Mesenchymal stem cell (in vitro differentiated cells and primary cell): ENCODE results near the gene TET1.

Experiments used
- DNase-seq: peaks from one replicate; pipeline ENCODE4 v3.0.0-alpha.2; 2013
- H2AFZ ChIP-seq: one replicate; pipeline ENCODE4 v1.6.1; 2013; ENCODE audit warnings: low read depth, mild to moderate bottlenecking, control low read depth, inconsistent platforms, low read length, moderate library complexity
- H2AK5ac ChIP-seq: 2 replicates; pipeline ENCODE4 v1.6.1; 2013; ENCODE audit warnings: low read length, moderate library complexity, mild to moderate bottlenecking, inconsistent platforms; ENCODE audit not compliant: severe bottlenecking
- H2BK120ac ChIP-seq: one replicate; pipeline ENCODE4 v1.6.1; 2013; ENCODE audit warnings: low read depth, mild to moderate bottlenecking, inconsistent platforms, low read length, moderate library complexity
- H2BK12ac ChIP-seq, 2 experiments: one replicate each; pipeline ENCODE4 v1.6.1; 2013; ENCODE audit warnings: inconsistent platforms in 2 of 2, low read length in 2 of 2, mild to moderate bottlenecking in 2 of 2, moderate library complexity in 2 of 2, control low read depth in 1 of 2
- H2BK15ac ChIP-seq: one replicate; pipeline ENCODE4 v1.6.1; 2013; ENCODE audit warnings: mild to moderate bottlenecking, low read depth, inconsistent platforms; ENCODE audit not compliant: poor library complexity, severe bottlenecking
- H2BK5ac ChIP-seq: 2 replicates; pipeline ENCODE4 v1.6.1; 2013; ENCODE audit warnings: low read depth, mild to moderate bottlenecking, low read length, control low read depth, inconsistent platforms; ENCODE audit not compliant: poor library complexity, severe bottlenecking
- H3K14ac ChIP-seq, 2 experiments: one replicate each; pipeline ENCODE4 v1.6.1; 2013; ENCODE audit warnings: inconsistent platforms in 2 of 2, low read length in 2 of 2, control low read depth in 1 of 2, mild to moderate bottlenecking in 1 of 2, moderate library complexity in 1 of 2
- H3K18ac ChIP-seq, 2 experiments: one replicate each; pipeline ENCODE4 v1.6.1; 2013; ENCODE audit warnings: inconsistent platforms in 2 of 2, low read length in 2 of 2, control low read depth in 1 of 2, low read depth in 1 of 2, mild to moderate bottlenecking in 1 of 2
- H3K23ac ChIP-seq, 2 experiments: one replicate each; pipeline ENCODE4 v1.6.1; 2013; ENCODE audit warnings: inconsistent platforms in 2 of 2, low read length in 2 of 2, mild to moderate bottlenecking in 2 of 2, moderate library complexity in 2 of 2, control low read depth in 1 of 2
- H3K27ac ChIP-seq: 2 replicates; pipeline ENCODE4 v1.5.1; 2013; ENCODE audit warnings: mild to moderate bottlenecking, moderate library complexity, low read length, control low read depth, inconsistent platforms; ENCODE audit not compliant: poor library complexity, severe bottlenecking
- H3K27me3 ChIP-seq, 2 experiments: 2 replicates each; pipeline versions ENCODE4 v1.6.1 to v1.7.0; 2013; ENCODE audit warnings: low read length in 2 of 2, mild to moderate bottlenecking in 2 of 2, moderate library complexity in 2 of 2, control low read depth in 1 of 2, inconsistent platforms in 1 of 2; ENCODE audit not compliant: control insufficient read depth in 1 of 2, insufficient read depth in 1 of 2
- H3K36me3 ChIP-seq, 2 experiments: 2 replicates each; pipeline versions ENCODE4 v1.6.1 to v1.7.0; 2013; ENCODE audit warnings: low read length in 2 of 2, control low read depth in 1 of 2, inconsistent platforms in 1 of 2, low read depth in 1 of 2, mild to moderate bottlenecking in 1 of 2; ENCODE audit not compliant: insufficient read depth in 2 of 2, control insufficient read depth in 1 of 2
- H3K4ac ChIP-seq, 2 experiments: one replicate each; pipeline ENCODE4 v1.6.1; 2013; ENCODE audit warnings: inconsistent platforms in 2 of 2, low read length in 2 of 2, mild to moderate bottlenecking in 2 of 2, moderate library complexity in 2 of 2, control low read depth in 1 of 2, low read depth in 1 of 2
- H3K4me1 ChIP-seq: 2 replicates; pipeline ENCODE4 v1.6.1; 2013; ENCODE audit warnings: low read depth, low read length, control low read depth; ENCODE audit not compliant: control insufficient read depth, insufficient read depth
- H3K4me2 ChIP-seq: 2 replicates; pipeline ENCODE4 v1.6.1; 2013; ENCODE audit warnings: low read length, mild to moderate bottlenecking, inconsistent platforms; ENCODE audit not compliant: poor library complexity, severe bottlenecking
- H3K4me3 ChIP-seq, 2 experiments: 2 replicates each; pipeline versions ENCODE4 v1.5.1 to v1.7.0; 2013; ENCODE audit warnings: low read length in 2 of 2, mild to moderate bottlenecking in 2 of 2, control low read depth in 1 of 2, low read depth in 1 of 2; ENCODE audit not compliant: insufficient read depth in 1 of 2
- H3K79me1 ChIP-seq: replicated peaks from 2 replicates; pipeline ENCODE4 v1.6.1; 2013; ENCODE audit warnings: mild to moderate bottlenecking, control low read depth, low read length, inconsistent platforms; ENCODE audit not compliant: poor library complexity, severe bottlenecking
- H3K9ac ChIP-seq: 2 replicates; pipeline ENCODE4 v1.7.0; 2013; ENCODE audit warnings: mild to moderate bottlenecking, low read length, moderate library complexity
- H3K9me3 ChIP-seq: 2 replicates; pipeline ENCODE4 v1.7.0; 2013; ENCODE audit warnings: mild to moderate bottlenecking, low read length; ENCODE audit not compliant: control insufficient read depth
- H4K8ac ChIP-seq: one replicate; pipeline ENCODE4 v1.6.1; 2013; ENCODE audit warnings: inconsistent platforms, mild to moderate bottlenecking, low read length, moderate library complexity
- H4K91ac ChIP-seq: one replicate; pipeline ENCODE4 v1.6.1; 2013; ENCODE audit warnings: mild to moderate bottlenecking, low read length, inconsistent platforms
- WGBS: methylation state at CpG from one replicate; pipeline ENCODE4 v1.1.7; 2013; ENCODE audit warnings: mixed read lengths; 5-methylcytosine and 5-hydroxymethylcytosine counted together

TET1 gene

DNA sequence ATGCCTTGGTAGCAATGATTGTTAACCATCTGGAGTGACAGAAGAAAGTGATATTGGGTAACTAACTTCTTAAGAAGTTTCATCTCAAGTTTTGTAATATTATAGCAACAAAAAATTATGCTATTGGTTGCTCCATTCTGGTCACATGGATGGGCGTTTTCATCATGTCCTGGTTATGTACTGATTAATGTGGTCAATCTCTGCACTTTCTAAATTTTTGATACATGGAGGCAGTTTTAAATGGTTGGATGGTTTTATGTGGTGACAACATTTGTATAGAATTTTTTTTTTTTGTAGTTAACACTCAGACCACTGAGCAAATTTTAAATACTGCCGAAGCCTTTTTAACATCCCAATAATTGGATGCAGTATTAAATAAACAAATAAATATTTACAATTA lies 105.7 kb downstream of the TET1 start:
- no peak overlapping the region for H3K4me2 ChIP-seq
- H4K91ac ChIP-seq, result no peak overlapping the region
- H2BK12ac ChIP-seq, result no peak overlapping the region
- peaks cover 0 to 8% of the 10 kb centered on the region in 2 experiments for H3K36me3 ChIP-seq
- H2BK120ac ChIP-seq, result no peak overlapping the region
- 77% methylated on average over 1 of the region's 2 CpGs for WGBS
- H2AFZ ChIP-seq, result no peak overlapping the region
- no peak overlapping the region for H3K14ac ChIP-seq
- DNase-seq, result no peak
- H3K18ac ChIP-seq, result no peak overlapping the region
- no peak overlapping the region for H3K4me3 ChIP-seq
- no peaks in the 10 kb centered on the region for H3K9me3 ChIP-seq
- H4K8ac ChIP-seq, result no peak overlapping the region
- H3K79me1 ChIP-seq, result peaks cover 3% of the 10 kb centered on the region
- H2AK5ac ChIP-seq, result no peak overlapping the region
- H3K23ac ChIP-seq, result no peak overlapping the region
- no peaks in the 10 kb centered on the region for H3K27me3 ChIP-seq
- H2BK5ac ChIP-seq, result no peak overlapping the region
- H3K4me1 ChIP-seq, result peaks cover 2% of the 10 kb centered on the region
- H3K4ac ChIP-seq, result no peak overlapping the region
- peak overlapping the region; percentile 72 for H3K9ac ChIP-seq
- H3K27ac ChIP-seq, result peak overlapping the region; percentile 69
- no peak overlapping the region for H2BK15ac ChIP-seq

DNA sequence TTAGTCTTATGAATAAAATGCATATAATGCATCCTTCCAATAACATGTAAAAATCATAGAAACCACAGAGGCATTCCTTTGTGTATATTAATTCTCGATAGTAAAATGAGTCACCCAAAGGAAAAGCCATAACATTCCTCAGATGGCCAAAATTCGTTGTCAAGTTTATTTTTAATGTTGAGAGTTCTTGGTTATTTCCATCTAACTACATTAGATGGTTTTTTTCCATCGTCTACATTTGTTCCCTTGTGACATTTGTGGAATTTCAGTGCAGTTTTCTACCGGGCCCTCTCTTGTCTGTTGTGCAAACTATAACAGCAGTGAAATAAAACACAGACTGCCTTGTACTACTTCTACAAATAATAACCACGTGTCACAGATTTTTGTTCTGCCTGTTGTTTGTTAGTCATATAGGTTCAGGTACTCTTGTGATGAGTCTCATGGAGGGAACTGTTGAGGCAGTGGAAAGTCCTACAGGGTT lies 106.2 kb downstream of the TET1 start:
- Histone ChIP-seq H3K9me3 (no peaks in the 10 kb centered on the region), H3K4me3 (no peak overlapping the region), H3K23ac (no peak overlapping the region), H2AK5ac (no peak overlapping the region), H3K27ac (peak overlapping the region; percentile 95), H4K8ac (no peak overlapping the region), H3K4me1 (peaks cover 2% of the 10 kb centered on the region), H3K36me3 (peaks cover 0 to 8% of the 10 kb centered on the region in 2 experiments), H3K4me2 (no peak overlapping the region), H3K9ac (peak overlapping the region; percentile 72), H3K14ac (no peak overlapping the region), H4K91ac (no peak overlapping the region), H3K79me1 (peaks cover 3% of the 10 kb centered on the region), H2AFZ (no peak overlapping the region), H3K4ac (no peak overlapping the region), H2BK5ac (peak overlapping the region; percentile 14), H3K27me3 (no peaks in the 10 kb centered on the region), H2BK12ac (no peak overlapping the region), H3K18ac (no peak overlapping the region), H2BK15ac (no peak overlapping the region), H2BK120ac (no peak overlapping the region)
- WGBS, result 0% methylated on average over 3 of the region's 5 CpGs
- peak; percentile 87 for DNase-seq

DNA sequence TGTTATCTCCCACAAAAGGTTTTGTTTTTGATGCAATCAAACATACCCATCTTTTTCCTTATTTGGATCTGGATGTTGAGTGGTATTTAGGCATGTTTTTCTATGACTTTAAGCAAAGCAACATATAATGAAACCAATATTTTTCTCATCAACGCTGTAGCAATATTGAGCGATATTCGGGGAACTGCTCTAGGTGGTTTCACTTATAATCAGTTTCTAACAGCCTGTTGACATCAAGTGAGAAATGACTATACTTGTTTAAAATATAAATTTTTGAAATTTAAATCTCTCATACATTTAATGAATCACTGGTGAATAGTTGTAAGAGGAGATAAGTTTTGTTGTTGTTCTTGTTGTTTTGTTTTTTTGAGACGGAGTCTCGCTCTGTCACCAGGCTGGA lies 108.1 kb downstream of the TET1 start:
- 97% methylated on average over 2 of the region's 5 CpGs for WGBS
- Histone ChIP-seq H3K36me3 (peaks cover 0 to 8% of the 10 kb centered on the region in 2 experiments), H3K4ac (no peak overlapping the region), H3K9me3 (no peaks in the 10 kb centered on the region), H3K18ac (no peak overlapping the region), H3K23ac (no peak overlapping the region), H2BK15ac (no peak overlapping the region), H3K4me1 (peaks cover 2% of the 10 kb centered on the region), H2BK120ac (no peak overlapping the region), H3K9ac (no peak overlapping the region), H2BK12ac (no peak overlapping the region), H3K4me2 (no peak overlapping the region), H2AK5ac (no peak overlapping the region), H4K8ac (no peak overlapping the region), H3K27ac (no peak overlapping the region), H3K4me3 (no peak overlapping the region), H4K91ac (no peak overlapping the region), H3K79me1 (no peaks in the 10 kb centered on the region), H3K27me3 (no peaks in the 10 kb centered on the region), H2BK5ac (no peak overlapping the region), H3K14ac (no peak overlapping the region), H2AFZ (no peak overlapping the region)
- DNase-seq, result no peak

DNA sequence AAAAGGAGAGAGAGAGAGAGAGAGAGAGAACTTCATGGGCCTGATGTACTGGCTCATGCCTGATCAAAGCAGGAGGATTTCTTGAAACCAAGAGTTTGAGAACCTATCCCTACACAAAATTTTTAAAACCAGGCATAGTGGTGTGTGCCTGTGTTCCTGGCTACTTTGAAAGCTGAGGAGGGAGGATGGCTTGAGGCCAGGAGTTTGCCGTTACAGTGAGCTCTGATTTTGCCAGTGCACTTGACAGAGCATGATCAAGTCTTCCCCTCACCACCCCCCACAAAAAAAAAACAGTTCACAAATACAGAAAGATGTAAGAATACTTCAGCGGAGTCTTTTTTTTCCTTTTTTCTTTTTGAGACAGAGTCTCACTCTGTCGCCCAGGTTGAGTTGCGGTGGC lies 108.8 kb downstream of the TET1 start:
- H2BK15ac ChIP-seq, result no peak overlapping the region
- H3K4me1 ChIP-seq, result peaks cover 2% of the 10 kb centered on the region
- no peak overlapping the region for H3K23ac ChIP-seq
- H3K9me3 ChIP-seq, result no peaks in the 10 kb centered on the region
- no peak overlapping the region for H2BK12ac ChIP-seq
- H3K27me3 ChIP-seq, result no peaks in the 10 kb centered on the region
- H3K14ac ChIP-seq, result no peak overlapping the region
- H4K91ac ChIP-seq, result no peak overlapping the region
- no peak overlapping the region for H3K27ac ChIP-seq
- H2BK120ac ChIP-seq, result no peak overlapping the region
- H2AK5ac ChIP-seq, result peak overlapping the region; percentile 36
- H3K4me3 ChIP-seq, result no peak overlapping the region
- no peak overlapping the region for H3K4me2 ChIP-seq
- H3K79me1 ChIP-seq, result no peaks in the 10 kb centered on the region
- H3K9ac ChIP-seq, result no peak overlapping the region
- peaks cover 0 to 8% of the 10 kb centered on the region in 2 experiments for H3K36me3 ChIP-seq
- H2AFZ ChIP-seq, result no peak overlapping the region
- H2BK5ac ChIP-seq, result no peak overlapping the region
- 100% methylated on average over 4 of the region's 4 CpGs for WGBS
- H3K18ac ChIP-seq, result no peak overlapping the region
- no peak for DNase-seq
- H3K4ac ChIP-seq, result no peak overlapping the region
- H4K8ac ChIP-seq, result no peak overlapping the region
